HFF-Myc (cell line): ENCODE data around the gene SAG.

Source experiments
- DNase-seq: peaks from one replicate; pipeline ENCODE4 v3.0.0-alpha.2; 2011; ENCODE audit warnings: low read depth; ENCODE audit errors: extremely low read depth
- H3K4me3 ChIP-seq: replicated peaks from 2 replicates; pipeline ENCODE4 v1.5.1; 2011; ENCODE audit warnings: low read depth, mild to moderate bottlenecking, control low read depth, low read length
- CTCF ChIP-seq: IDR thresholded peaks from 2 replicates; pipeline ENCODE4 v1.5.1; 2012; ENCODE audit warnings: mild to moderate bottlenecking, low read depth, low read length, control low read depth; ENCODE audit errors: missing control alignments

The SAG gene

GRCh38 chr2:233386382-233387041 is 78.9 kb downstream of the SAG start:
- no peak for DNase-seq
- TF ChIP-seq CTCF: no peak
- no peak overlapping the region for H3K4me3 ChIP-seq

GRCh38 chr2:233387225-233387624 is 79.6 kb downstream of the SAG start:
- no peak for TF ChIP-seq CTCF
- no peak overlapping the region for H3K4me3 ChIP-seq

GRCh38 chr2:233387667-233388528 is 80.3 kb downstream of the SAG start:
- TF ChIP-seq CTCF: no peak
- H3K4me3 ChIP-seq: no peak overlapping the region
- peak; percentile 73 for DNase-seq

More at GRCh38 chr2:233387225-233387624, 79.6 kb downstream of the SAG start:
- no peak for DNase-seq

- no peak overlapping the region for H3K4me3 ChIP-seq
- no peak for DNase-seq
- TF ChIP-seq CTCF: no peak
Observed at GRCh38 chr2:233389601-233390125, 82.0 kb downstream of the SAG start.

- H3K4me3 ChIP-seq: no peak overlapping the region
- no peak for DNase-seq
- TF ChIP-seq CTCF: no peak
Observed at GRCh38 chr2:233395687-233396086, 88.1 kb downstream of the SAG start.
